ENCODE data around the gene BARX2. TPM values are rescaled to one million over a fixed set of nuclear protein-coding genes. Genes with fewer than 3 reads are reported as not detected.

The BARX2 gene
- not detected in 2 replicates for total RNA-seq

GRCh38 chr11:129375751-129376657, at the start of gene BARX2:
Gene BARX2, plus strand, starts transcription at chr11:129375848. Its CDS starts 188 bp downstream, at chr11:129376036.

Other genes with a start within 250 kb of the BARX2 start
- gene ARHGAP32, start 183.5 kb upstream of the BARX2 start, total RNA-seq = 7.5 and 13.8 TPM in 2 replicates

Measured in regular cardiac myocyte (primary cell).